ENCODE data around the gene RTN4RL1. TPM values are rescaled to one million over a fixed set of nuclear protein-coding genes. Genes with fewer than 3 reads are reported as not detected.

Gene RTN4RL1
- total and polyA plus RNA-seq, 2 of the 4 experiments (the other 2 are of a cell fraction) = under 0.01 to 0.03 TPM

- BruUV-seq (replicated peaks) = no TSS peak
- no peak overlapping the region for H2BK15ac ChIP-seq (ENCODE audit: low read depth, low read length)
- in situ Hi-C loops (cut with MboI; ENCODE audit: low sequenced_read_pairs) (no loop called here), dilution Hi-C loops (cut with HindIII; ENCODE audit: low sequenced_read_pairs, unreplicated experiment) (no loop called here), intact Hi-C loops (cut with micrococcal nuclease) (no loop called here)
- no peak overlapping the region for H4K8ac ChIP-seq (ENCODE audit: low read depth in 2 of 2, low read length in 2 of 2)
- 0 out of 2 replicates have a peak, but pooled peaks cover 4% of the 10 kb centered on the region for H3K9me1 ChIP-seq (ENCODE audit: insufficient read depth, low read length)
- DNase-seq (no peak), ATAC-seq (ENCODE audit: low read depth) (no peak)
- no peak overlapping the region for H2AK9ac ChIP-seq (replicated peaks; ENCODE audit: low read depth, low read length, poor library complexity)
- no peak overlapping the region for H4K5ac ChIP-seq (ENCODE audit: low read depth, low read length)
- ChIA-PET POLR2A (ENCODE audit: unreplicated experiment) (no interaction called here), CTCF (no interaction called here)
- no peak overlapping the region for H2BK5ac ChIP-seq (ENCODE audit: low read depth, low read length, poor library complexity, severe bottlenecking)
- peaks cover 2% of the 10 kb centered on the region; the same call in 1 of the 2 replicates for H3K4me1 ChIP-seq (ENCODE audit: control insufficient read depth, insufficient read depth, low read length)
- H2BK120ac ChIP-seq (ENCODE audit: low read depth, low read length) = no peak overlapping the region
- TF ChIP-seq SMC3 (IDR thresholded peaks at IDR 0.05; ENCODE audit: low read depth, low read length) = no peak
- no peak for TF ChIP-seq BHLHE40 (IDR thresholded peaks at IDR 0.05; ENCODE audit: low read depth, low read length)
- no peak for TF ChIP-seq MAZ (IDR thresholded peaks at IDR 0.05; ENCODE audit: borderline replicate concordance, low read depth, low read length)
- TF ChIP-seq CHD1 (IDR thresholded peaks at IDR 0.05; ENCODE audit: low read depth, low read length) = no peak
- no peak for TF ChIP-seq RCOR1 (IDR thresholded peaks at IDR 0.05; ENCODE audit: insufficient replicate concordance, low read length)
- TF ChIP-seq MAFK (IDR thresholded peaks at IDR 0.05; ENCODE audit: low read depth, low read length) = no peak
- TF ChIP-seq NFE2L2 (IDR thresholded peaks at IDR 0.05; ENCODE audit: low read depth, low read length) = no peak
- TF ChIP-seq ELK1 (IDR thresholded peaks at IDR 0.05; ENCODE audit: borderline replicate concordance, low read depth, low read length) = no peak
- H4K20me1 ChIP-seq (ENCODE audit: insufficient read depth, low read length) = no peaks in the 10 kb centered on the region; the same call in 1 of the 2 replicates
- no peak overlapping the region for H3K4me2 ChIP-seq (ENCODE audit: low read depth, low read length)
- H3K79me1 ChIP-seq (ENCODE audit: low read depth in 1 of 2, low read length in 2 of 2) = no peaks in the 10 kb centered on the region
- no peak overlapping the region for H3K23ac ChIP-seq (ENCODE audit: low read depth, low read length)
- H3K9ac ChIP-seq (ENCODE audit: low read depth, low read length) = no peak overlapping the region
- WGBS, 2 experiments (ENCODE audit: extremely low coverage in 2 of 2, insufficient read length in 1 of 2) = no CpG with 5 or more reads among the region's 7 CpGs
- no peak overlapping the region for H2BK20ac ChIP-seq (ENCODE audit: low read depth, low read length)
- H3K56ac ChIP-seq (ENCODE audit: extremely low read depth, insufficient read depth, low read length) = no peak overlapping the region
- no peak overlapping the region for H4K91ac ChIP-seq (ENCODE audit: insufficient read depth, low read depth, low read length)
- no peak overlapping the region for H3K14ac ChIP-seq (replicated peaks; ENCODE audit: low read depth, low read length)
- no peak overlapping the region for H2AK5ac ChIP-seq (ENCODE audit: low read depth, low read length)
- H3K18ac ChIP-seq (ENCODE audit: low read depth, low read length) = no peak overlapping the region
- peaks cover 39% of the 10 kb centered on the region for H3K27me3 ChIP-seq (ENCODE audit: control insufficient read depth, insufficient read depth, low read length)
- H3K9me3 ChIP-seq (ENCODE audit: control insufficient read depth, insufficient read depth, low read length) = no peaks in the 10 kb centered on the region
- H2AFZ ChIP-seq (replicated peaks; ENCODE audit: low read length, poor library complexity) = no peak overlapping the region
- H3K36me3 ChIP-seq (ENCODE audit: control insufficient read depth, insufficient read depth, low read length) = no peaks in the 10 kb centered on the region
- no peak overlapping the region for H3K4ac ChIP-seq (ENCODE audit: low read depth, low read length)
- no peak overlapping the region for H3K4me3 ChIP-seq (ENCODE audit: insufficient read depth, low read depth, low read length)
- no peak overlapping the region for H3K27ac ChIP-seq (ENCODE audit: insufficient read depth, low read length)
Measured at GRCh38 chr17:1942066-1942365, 83.1 kb downstream of the RTN4RL1 start.
